ENCODE results near the gene GPC6. TPM values are rescaled to one million over a fixed set of nuclear protein-coding genes. Genes with fewer than 3 reads are reported as not detected.
A peak's percentile ranks its signal among the peaks of the same experiment; 100 is the strongest.
"Not testable (repeated sequence)": the region's sequence is repeated elsewhere in the genome, so short reads cannot be mapped to it uniquely, and the experiment has no call there.

Gene GPC6
- total and polyA plus RNA-seq, 4 donors = 5.0 to 37.4 (median 18.9) TPM

GRCh38 chr13:93201992-93202558, 24.5 kb upstream of the GPC6 start:
- H3K4me3 ChIP-seq (ENCODE audit: low read length in 2 of 2) = no peak overlapping the region
- no peaks in the 10 kb centered on the region for H3K9me3 ChIP-seq (ENCODE audit: control insufficient read depth, low read length)
- DNase-seq (no peak), ATAC-seq (ENCODE audit: low FRiP score) (no peak)
- WGBS, 2 donors = 92 to 100% methylated on average over 1 of the region's 1 CpG
- no peaks in the 10 kb centered on the region for H3K4me1 ChIP-seq (ENCODE audit: control insufficient read depth in 1 of 2, insufficient read depth in 2 of 2, low read length in 2 of 2)
- no peak overlapping the region for H3K27ac ChIP-seq (ENCODE audit: low read depth in 1 of 2, low read length in 2 of 2)
- intact Hi-C loops (cut with DNase I) = no loop called here
- no peaks in the 10 kb centered on the region for H3K36me3 ChIP-seq (ENCODE audit: control insufficient read depth in 1 of 2, insufficient read depth in 2 of 2, low read length in 1 of 2)
- no peaks in the 10 kb centered on the region for H3K27me3 ChIP-seq (ENCODE audit: control insufficient read depth in 1 of 2, insufficient read depth in 2 of 2, low read length in 1 of 2)

GRCh38 chr13:93206778-93207392, 19.7 kb upstream of the GPC6 start:
- WGBS, 2 donors = 91% methylated on average over 24 of the region's 24 CpGs
- H3K4me1 ChIP-seq (ENCODE audit: control insufficient read depth in 1 of 2, insufficient read depth in 2 of 2, low read length in 2 of 2); H3K9me3 ChIP-seq (ENCODE audit: control insufficient read depth, low read length); H3K27me3 ChIP-seq (ENCODE audit: control insufficient read depth in 1 of 2, insufficient read depth in 2 of 2, low read length in 1 of 2); H3K4me3 ChIP-seq (ENCODE audit: low read length in 2 of 2); H3K27ac ChIP-seq (ENCODE audit: low read depth in 1 of 2, low read length in 2 of 2); H3K36me3 ChIP-seq (ENCODE audit: control insufficient read depth in 1 of 2, insufficient read depth in 2 of 2, low read length in 1 of 2); intact Hi-C loops (cut with DNase I); ATAC-seq (ENCODE audit: low FRiP score): not testable (repeated sequence)
- DNase-seq = peak in 1 of 2 donors; percentile 57

GRCh38 chr13:93216122-93216521, 10.5 kb upstream of the GPC6 start:
- 95 to 97% methylated on average over 1 of the region's 1 CpG for WGBS, 2 donors
- no peak overlapping the region for H3K4me3 ChIP-seq (ENCODE audit: low read length in 2 of 2)
- no peaks in the 10 kb centered on the region for H3K27me3 ChIP-seq (ENCODE audit: control insufficient read depth in 1 of 2, insufficient read depth in 2 of 2, low read length in 1 of 2)
- H3K27ac ChIP-seq (ENCODE audit: low read depth in 1 of 2, low read length in 2 of 2) = no peak overlapping the region
- no peaks in the 10 kb centered on the region for H3K36me3 ChIP-seq (ENCODE audit: control insufficient read depth in 1 of 2, insufficient read depth in 2 of 2, low read length in 1 of 2)
- H3K9me3 ChIP-seq (ENCODE audit: control insufficient read depth, low read length) = no peaks in the 10 kb centered on the region
- no peak for DNase-seq
- no peaks in the 10 kb centered on the region for H3K4me1 ChIP-seq (ENCODE audit: control insufficient read depth in 1 of 2, insufficient read depth in 2 of 2, low read length in 2 of 2)
- intact Hi-C loops (cut with DNase I) = no loop called here
- ATAC-seq (ENCODE audit: low FRiP score) = no peak

- H3K36me3 ChIP-seq (ENCODE audit: control insufficient read depth in 1 of 2, insufficient read depth in 2 of 2, low read length in 1 of 2) = no peaks in the 10 kb centered on the region
- no peak overlapping the region for H3K4me3 ChIP-seq (ENCODE audit: low read length in 2 of 2)
- H3K9me3 ChIP-seq (ENCODE audit: control insufficient read depth, low read length) = no peaks in the 10 kb centered on the region
- 67 to 72% methylated on average over 6 of the region's 6 CpGs for WGBS, 2 donors
- intact Hi-C loops (cut with DNase I) = no loop called here
- no peaks in the 10 kb centered on the region for H3K4me1 ChIP-seq (ENCODE audit: control insufficient read depth in 1 of 2, insufficient read depth in 2 of 2, low read length in 2 of 2)
- no peak overlapping the region for H3K27ac ChIP-seq (ENCODE audit: low read depth in 1 of 2, low read length in 2 of 2)
- DNase-seq (no peak), ATAC-seq (ENCODE audit: low FRiP score) (no peak)
- no peaks in the 10 kb centered on the region for H3K27me3 ChIP-seq (ENCODE audit: control insufficient read depth in 1 of 2, insufficient read depth in 2 of 2, low read length in 1 of 2)
Measured at GRCh38 chr13:93217721-93218261, 8.8 kb upstream of the GPC6 start.

- Histone ChIP-seq H3K36me3 (ENCODE audit: control insufficient read depth in 1 of 2, insufficient read depth in 2 of 2, low read length in 1 of 2) (no peaks in the 10 kb centered on the region), H3K27me3 (ENCODE audit: control insufficient read depth in 1 of 2, insufficient read depth in 2 of 2, low read length in 1 of 2) (no peaks in the 10 kb centered on the region), H3K4me3 (ENCODE audit: low read length in 2 of 2) (no peak overlapping the region), H3K27ac (ENCODE audit: low read depth in 1 of 2, low read length in 2 of 2) (no peak overlapping the region), H3K4me1 (ENCODE audit: control insufficient read depth in 1 of 2, insufficient read depth in 2 of 2, low read length in 2 of 2) (no peaks in the 10 kb centered on the region), H3K9me3 (ENCODE audit: control insufficient read depth, low read length) (no peaks in the 10 kb centered on the region)
- intact Hi-C loops (cut with DNase I) = no loop called here
- ATAC-seq (ENCODE audit: low FRiP score) (no peak), DNase-seq (no peak)
- 78 to 81% methylated on average over 3 of the region's 3 CpGs for WGBS, 2 donors
Measured at GRCh38 chr13:93218583-93218982, 8.0 kb upstream of the GPC6 start.

- no peak overlapping the region for H3K4me3 ChIP-seq (ENCODE audit: low read length in 2 of 2)
- no peaks in the 10 kb centered on the region for H3K36me3 ChIP-seq (ENCODE audit: control insufficient read depth in 1 of 2, insufficient read depth in 2 of 2, low read length in 1 of 2)
- no peak for ATAC-seq (ENCODE audit: low FRiP score)
- no peak for DNase-seq
- no peak overlapping the region for H3K27ac ChIP-seq (ENCODE audit: low read depth in 1 of 2, low read length in 2 of 2)
- intact Hi-C loops (cut with DNase I) = loop anchor here (10.0 kb wide), 3 partner anchors 395 to 505 kb away; no protein-coding TSS in a partner anchor
- 62 to 63% methylated on average over 3 of the region's 3 CpGs for WGBS, 2 donors
- no peaks in the 10 kb centered on the region for H3K4me1 ChIP-seq (ENCODE audit: control insufficient read depth in 1 of 2, insufficient read depth in 2 of 2, low read length in 2 of 2)
- no peaks in the 10 kb centered on the region for H3K27me3 ChIP-seq (ENCODE audit: control insufficient read depth in 1 of 2, insufficient read depth in 2 of 2, low read length in 1 of 2)
- no peaks in the 10 kb centered on the region for H3K9me3 ChIP-seq (ENCODE audit: control insufficient read depth, low read length)
Measured at GRCh38 chr13:93220073-93220472, 6.5 kb upstream of the GPC6 start.

GRCh38 chr13:93222976-93223375, 3.6 kb upstream of the GPC6 start:
- intact Hi-C loops (cut with DNase I) = loop anchor here (10.0 kb wide), 3 partner anchors 398 to 508 kb away; no protein-coding TSS in a partner anchor
- DNase-seq = no peak
- Histone ChIP-seq H3K27me3 (ENCODE audit: control insufficient read depth in 1 of 2, insufficient read depth in 2 of 2, low read length in 1 of 2) (no peaks in the 10 kb centered on the region), H3K4me1 (ENCODE audit: control insufficient read depth in 1 of 2, insufficient read depth in 2 of 2, low read length in 2 of 2) (no peaks in the 10 kb centered on the region), H3K27ac (ENCODE audit: low read depth in 1 of 2, low read length in 2 of 2) (no peak overlapping the region), H3K9me3 (ENCODE audit: control insufficient read depth, low read length) (no peaks in the 10 kb centered on the region), H3K36me3 (ENCODE audit: control insufficient read depth in 1 of 2, insufficient read depth in 2 of 2, low read length in 1 of 2) (no peaks in the 10 kb centered on the region), H3K4me3 (ENCODE audit: low read length in 2 of 2) (no peak overlapping the region)
- 95 to 96% methylated on average over 4 of the region's 4 CpGs for WGBS, 2 donors
- no peak for ATAC-seq (ENCODE audit: low FRiP score)

- Histone ChIP-seq H3K9me3 (ENCODE audit: control insufficient read depth, low read length) (no peaks in the 10 kb centered on the region), H3K4me1 (ENCODE audit: control insufficient read depth in 1 of 2, insufficient read depth in 2 of 2, low read length in 2 of 2) (no peaks in the 10 kb centered on the region), H3K27me3 (ENCODE audit: control insufficient read depth in 1 of 2, insufficient read depth in 2 of 2, low read length in 1 of 2) (no peaks in the 10 kb centered on the region), H3K27ac (ENCODE audit: low read depth in 1 of 2, low read length in 2 of 2) (no peak overlapping the region), H3K36me3 (ENCODE audit: control insufficient read depth in 1 of 2, insufficient read depth in 2 of 2, low read length in 1 of 2) (no peaks in the 10 kb centered on the region), H3K4me3 (ENCODE audit: low read length in 2 of 2) (no peak overlapping the region)
- ATAC-seq (ENCODE audit: low FRiP score) (no peak), DNase-seq (no peak)
- 94% methylated on average over 1 of the region's 1 CpG for WGBS, 2 donors
- intact Hi-C loops (cut with DNase I) = loop anchor here (10.0 kb wide), 3 partner anchors 400 to 510 kb away; no protein-coding TSS in a partner anchor
Measured at GRCh38 chr13:93224535-93224934, 2.1 kb upstream of the GPC6 start.

- ATAC-seq (ENCODE audit: low FRiP score) (no peak), DNase-seq (no peak)
- no peaks in the 10 kb centered on the region for H3K27me3 ChIP-seq (ENCODE audit: control insufficient read depth in 1 of 2, insufficient read depth in 2 of 2, low read length in 1 of 2)
- intact Hi-C loops (cut with DNase I) = loop anchor here (10.0 kb wide), 3 partner anchors 401 to 511 kb away; no protein-coding TSS in a partner anchor
- H3K4me3 ChIP-seq (ENCODE audit: low read length in 2 of 2) = no peak overlapping the region
- 65 to 87% methylated on average over 2 of the region's 2 CpGs for WGBS, 2 donors
- H3K4me1 ChIP-seq (ENCODE audit: control insufficient read depth in 1 of 2, insufficient read depth in 2 of 2, low read length in 2 of 2) = no peaks in the 10 kb centered on the region
- H3K27ac ChIP-seq (ENCODE audit: low read depth in 1 of 2, low read length in 2 of 2) = no peak overlapping the region
- no peaks in the 10 kb centered on the region for H3K9me3 ChIP-seq (ENCODE audit: control insufficient read depth, low read length)
- H3K36me3 ChIP-seq (ENCODE audit: control insufficient read depth in 1 of 2, insufficient read depth in 2 of 2, low read length in 1 of 2) = no peaks in the 10 kb centered on the region
Measured at GRCh38 chr13:93225610-93226009, 997 bp upstream of the GPC6 start.
